Astrocyte of the cerebellum (primary cell): ENCODE data around the gene ARHGEF26.

Experiments used
- DNase-seq: peaks from one replicate; pipeline ENCODE4 v3.0.0-alpha.2; 2011; ENCODE audit warnings: low read depth
- H3K4me3 ChIP-seq: 2 replicates; pipeline ENCODE4 v1.5.1; 2011; ENCODE audit warnings: mild to moderate bottlenecking, low read depth, low read length, moderate library complexity
- CTCF ChIP-seq: IDR thresholded peaks from 2 replicates; pipeline ENCODE4 v1.5.1; 2012; ENCODE audit warnings: low read length, low read depth, moderate library complexity, mild to moderate bottlenecking; ENCODE audit errors: missing control alignments
- in situ Hi-C: cut with HindIII; loops from 2 replicates; pipeline ENCODE4 v1.10.0; 2017; ENCODE audit warnings: low sequenced_read_pairs

ARHGEF26 gene

GRCh38 chr3:154242766-154243165 lies 121.6 kb downstream of the ARHGEF26 start:
- H3K4me3 ChIP-seq, result no peak overlapping the region
- DNase-seq, result no peak
- in situ Hi-C loops, result no loop called here
- no peak for TF ChIP-seq CTCF

- in situ Hi-C loops, result no loop called here
- H3K4me3 ChIP-seq, result no peak overlapping the region
- no peak for TF ChIP-seq CTCF
- DNase-seq, result no peak
Measured at GRCh38 chr3:154243353-154243752, 122.2 kb downstream of the ARHGEF26 start.

- no peak overlapping the region for H3K4me3 ChIP-seq
- TF ChIP-seq CTCF, result no peak
- DNase-seq, result no peak
- in situ Hi-C loops, result no loop called here
Measured at GRCh38 chr3:154244644-154245043, 123.5 kb downstream of the ARHGEF26 start.

- in situ Hi-C loops, result no loop called here
- TF ChIP-seq CTCF, result no peak
- H3K4me3 ChIP-seq, result no peak overlapping the region
- no peak for DNase-seq
Measured at GRCh38 chr3:154247806-154248415, 126.7 kb downstream of the ARHGEF26 start.

- no peak for DNase-seq
- TF ChIP-seq CTCF, result no peak
- in situ Hi-C loops, result loop anchor here (25.0 kb wide), 1 partner anchor 163 kb away; no protein-coding TSS in a partner anchor
- H3K4me3 ChIP-seq, result no peak overlapping the region
Measured at GRCh38 chr3:154250291-154250690, 129.1 kb downstream of the ARHGEF26 start.

- no peak for DNase-seq
- no peak overlapping the region for H3K4me3 ChIP-seq
- TF ChIP-seq CTCF, result no peak
Measured at GRCh38 chr3:154251610-154252009, 130.4 kb downstream of the ARHGEF26 start.

More at GRCh38 chr3:154251610-154252009, 130.4 kb downstream of the ARHGEF26 start:
- in situ Hi-C loops, result loop anchor here (25.0 kb wide), 1 partner anchor 164 kb away; no protein-coding TSS in a partner anchor
